Psoas muscle (tissue), 8 donors: ENCODE data around the gene MPPED2. TPM values are rescaled to one million over a fixed set of nuclear protein-coding genes. Genes with fewer than 3 reads are reported as not detected.

Experiments used
- ATAC-seq, 4 donors: fragments of 200-7000 bp; cut with Tn5 transposase; one replicate each; pipeline ENCODE4 v1.9.1; 2020; ENCODE audit warnings: moderate library complexity in 3 of 4, mild to moderate bottlenecking in 2 of 4
- DNase-seq, 2 donors: peaks; one replicate each; pipeline ENCODE4 v3.0.0-alpha.2; 2020
- H3K27ac ChIP-seq: fragments of 200-600 bp; one replicate; pipeline ENCODE4 v1.8.0; 2022
- H3K27me3 ChIP-seq, 3 donors: fragments of 200-600 bp in 1 of 3; one replicate each; pipeline versions ENCODE4 v1.6.1 to v1.8.0; 2013 to 2022; ENCODE audit warnings: low read length in 2 of 3, mild to moderate bottlenecking in 2 of 3, moderate library complexity in 1 of 3; ENCODE audit not compliant: insufficient read depth in 3 of 3
- H3K36me3 ChIP-seq, 2 donors: fragments of 200-600 bp in 1 of 2; one replicate each; pipeline versions ENCODE4 v1.6.1 to v1.8.0; 2013 to 2022; ENCODE audit warnings: low read depth in 1 of 2, mild to moderate bottlenecking in 1 of 2, moderate library complexity in 1 of 2; ENCODE audit not compliant: insufficient read depth in 1 of 2
- H3K4me1 ChIP-seq: fragments of 200-600 bp; one replicate; pipeline ENCODE4 v1.8.0; 2022
- H3K4me3 ChIP-seq: fragments of 200-600 bp; one replicate; pipeline ENCODE4 v1.8.0; 2022; ENCODE audit warnings: mild to moderate bottlenecking
- H3K9me3 ChIP-seq: fragments of 200-600 bp; one replicate; pipeline ENCODE4 v1.8.0; 2022
- WGBS, 3 donors: extraction: QIAGEN DNeasy Blood & Tissue Kit; methylation state at CpG; one replicate each; pipeline versions ENCODE4 v1.1.6 to v1.1.7; 2013; 5-methylcytosine and 5-hydroxymethylcytosine counted together
- intact Hi-C, 2 donors: fragments of 100-400 bp; cut with DNase I; formaldehyde crosslinking; loops; one replicate each; pipeline versions ENCODE4 v1.11.0 to v1.14.2; 2022
- polyA plus RNA-seq, 3 donors: library from polyadenylated mRNA; stranded (reverse); fragments of 200-250 nt; gene quantifications; one replicate each; pipeline ENCODE4 v1.2.3, GENCODE V29; 2013
- total RNA-seq, 4 donors: library from RNA; stranded (reverse); fragmentation: NEBNext Ultra II Directional in 2 of 4; extraction: Animal tissue kit (Norgen Biotek cat#: 25700) in 2 of 4; gene quantifications; one replicate each; pipeline versions ENCODE4 v1.2.1 to v1.2.4, GENCODE V29; 2021 to 2023
- TF ChIP-seq, protein P1 (sequence below): fragments of 200-600 bp; IDR thresholded peaks from one replicate; pipeline ENCODE4 v1.8.0; 2022; ENCODE audit warnings: antibody characterized with exemption
- donor health status: healthy with polysubstance abuse.
- donor health status: DM: no; HTN: no; CAD: no; lungs with moderate emphysema.
- donor health status: Bipolar disorder and iron deficiency.
- donor health status: healthy.
- donor health status: DM: yes; HTN: yes; CAD: no.
- donor health status: DM: no; HTN: no; CAD: no.
- donor health status: DM: no; HTN: no; CAD: no.
- donor health status: DM: yes; HTN: yes; CAD: no.

MPPED2 gene
- total and polyA plus RNA-seq, 7 donors: 0.44 to 7.9 (median 3.4) TPM

DNA sequence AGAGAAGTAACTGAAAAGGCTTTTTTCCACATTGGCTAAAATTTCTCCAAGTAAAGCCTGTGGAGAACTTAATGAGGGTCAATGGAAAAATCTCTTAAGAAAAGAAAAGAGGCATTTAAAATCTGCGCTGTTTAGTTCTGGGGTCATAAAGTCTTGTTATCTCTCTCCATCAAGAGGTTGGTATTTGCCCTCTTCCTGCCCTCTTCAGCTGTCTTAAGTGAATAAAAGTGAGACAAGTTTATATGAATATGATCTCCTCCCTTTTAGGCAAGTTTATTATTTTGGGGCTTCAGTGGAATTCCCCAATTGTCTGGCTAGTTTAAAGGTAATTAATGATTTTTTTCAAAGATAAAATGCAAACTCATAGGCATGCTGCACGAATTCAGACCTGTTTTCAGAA, 173.6 kb downstream of the MPPED2 start:
- Histone ChIP-seq H3K4me3 (no peak overlapping the region), H3K9me3 (no peaks in the 10 kb centered on the region), H3K36me3 (peaks cover 2 to 5% of the 10 kb centered on the region in 2 donors), H3K27me3 (no peaks in the 10 kb centered on the region), H3K27ac (no peak overlapping the region), H3K4me1 (no peaks in the 10 kb centered on the region)
- ATAC-seq: no peak
- no peak for DNase-seq
- WGBS, 3 donors: 71 to 88% (median 74%) methylated on average over 2 of the region's 2 CpGs
- TF ChIP-seq, protein P1, sequence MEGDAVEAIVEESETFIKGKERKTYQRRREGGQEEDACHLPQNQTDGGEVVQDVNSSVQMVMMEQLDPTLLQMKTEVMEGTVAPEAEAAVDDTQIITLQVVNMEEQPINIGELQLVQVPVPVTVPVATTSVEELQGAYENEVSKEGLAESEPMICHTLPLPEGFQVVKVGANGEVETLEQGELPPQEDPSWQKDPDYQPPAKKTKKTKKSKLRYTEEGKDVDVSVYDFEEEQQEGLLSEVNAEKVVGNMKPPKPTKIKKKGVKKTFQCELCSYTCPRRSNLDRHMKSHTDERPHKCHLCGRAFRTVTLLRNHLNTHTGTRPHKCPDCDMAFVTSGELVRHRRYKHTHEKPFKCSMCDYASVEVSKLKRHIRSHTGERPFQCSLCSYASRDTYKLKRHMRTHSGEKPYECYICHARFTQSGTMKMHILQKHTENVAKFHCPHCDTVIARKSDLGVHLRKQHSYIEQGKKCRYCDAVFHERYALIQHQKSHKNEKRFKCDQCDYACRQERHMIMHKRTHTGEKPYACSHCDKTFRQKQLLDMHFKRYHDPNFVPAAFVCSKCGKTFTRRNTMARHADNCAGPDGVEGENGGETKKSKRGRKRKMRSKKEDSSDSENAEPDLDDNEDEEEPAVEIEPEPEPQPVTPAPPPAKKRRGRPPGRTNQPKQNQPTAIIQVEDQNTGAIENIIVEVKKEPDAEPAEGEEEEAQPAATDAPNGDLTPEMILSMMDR: no peak
- intact Hi-C loops: no loop called here

GRCh38 chr11:30411383-30411782, 174.8 kb downstream of the MPPED2 start:
- H3K9me3 ChIP-seq: no peaks in the 10 kb centered on the region
- no peaks in the 10 kb centered on the region for H3K27me3 ChIP-seq
- DNase-seq (no peak), ATAC-seq (no peak)
- no peak overlapping the region for H3K4me3 ChIP-seq
- TF ChIP-seq, protein P1: no peak
- H3K4me1 ChIP-seq: no peaks in the 10 kb centered on the region
- intact Hi-C loops: no loop called here
- H3K36me3 ChIP-seq: peaks cover 2 to 5% of the 10 kb centered on the region in 2 donors
- no peak overlapping the region for H3K27ac ChIP-seq
- 81 to 86% (median 81%) methylated on average over 7 of the region's 7 CpGs for WGBS, 3 donors

GRCh38 chr11:30406978-30407762, 179.0 kb downstream of the MPPED2 start:
- H3K4me3 ChIP-seq: no peak overlapping the region
- TF ChIP-seq, protein P1: no peak
- no peak for DNase-seq
- ATAC-seq: no peak
- H3K27ac ChIP-seq: no peak overlapping the region
- no peaks in the 10 kb centered on the region for H3K4me1 ChIP-seq
- H3K9me3 ChIP-seq: no peaks in the 10 kb centered on the region
- peaks cover 0 to 5% of the 10 kb centered on the region in 2 donors for H3K36me3 ChIP-seq
- intact Hi-C loops: no loop called here
- H3K27me3 ChIP-seq: no peaks in the 10 kb centered on the region
- 69 to 77% (median 76%) methylated on average over 13 of the region's 13 CpGs for WGBS, 3 donors

- H3K4me3 ChIP-seq: no peak overlapping the region
- no peaks in the 10 kb centered on the region for H3K4me1 ChIP-seq
- TF ChIP-seq, protein P1: no peak
- no peaks in the 10 kb centered on the region for H3K9me3 ChIP-seq
- ATAC-seq (no peak), DNase-seq (no peak)
- intact Hi-C loops: no loop called here
- WGBS, 3 donors: 78 to 84% (median 81%) methylated on average over 3 of the region's 3 CpGs
- H3K27ac ChIP-seq: no peak overlapping the region
- no peaks in the 10 kb centered on the region for H3K27me3 ChIP-seq
- no peaks in the 10 kb centered on the region for H3K36me3 ChIP-seq
Measured at GRCh38 chr11:30405385-30405784, 180.8 kb downstream of the MPPED2 start.

GRCh38 chr11:30404136-30404535, 182.0 kb downstream of the MPPED2 start:
- WGBS, 3 donors: 95 to 98% (median 95%) methylated on average over 3 of the region's 3 CpGs
- H3K27ac ChIP-seq: no peak overlapping the region
- ATAC-seq (no peak), DNase-seq (no peak)
- no peaks in the 10 kb centered on the region for H3K27me3 ChIP-seq
- no peaks in the 10 kb centered on the region for H3K36me3 ChIP-seq
- no peak overlapping the region for H3K4me3 ChIP-seq
- no peaks in the 10 kb centered on the region for H3K4me1 ChIP-seq
- TF ChIP-seq, protein P1: no peak
- no peaks in the 10 kb centered on the region for H3K9me3 ChIP-seq
- intact Hi-C loops: no loop called here
